Measurements from ENCODE around the gene EDARADD.

GRCh38 chr1:236363237-236363636 lies 30.8 kb upstream of the EDARADD start:
- TF ChIP-seq CTCF (IDR thresholded peaks at IDR 0.05) = no peak
- no peak for TF ChIP-seq REST (IDR thresholded peaks at IDR 0.05; ENCODE audit: insufficient read depth in 1 of 2, low read depth in 2 of 2, low read length in 1 of 2)
- TF ChIP-seq POLR2AphosphoS5 (IDR thresholded peaks at IDR 0.05; ENCODE audit: low read depth, low read length) = no peak
- no peak for TF ChIP-seq SIN3A (IDR thresholded peaks at IDR 0.05; ENCODE audit: borderline replicate concordance, insufficient read depth, low read depth, low read length)
